NT2/D1 (cell line): Measurements from ENCODE around the gene PDE6B.

Experiments
- DNase-seq: peaks from one replicate; pipeline ENCODE4 v3.0.0-alpha.2; 2011; ENCODE audit warnings: low read depth, low spot score
- H3K27me3 ChIP-seq: 2 replicates; pipeline ENCODE4 v1.6.0; 2011; ENCODE audit warnings: mild to moderate bottlenecking; ENCODE audit not compliant: insufficient read length, insufficient read depth
- H3K36me3 ChIP-seq: 2 replicates; pipeline ENCODE4 v1.6.1; 2011; ENCODE audit warnings: mild to moderate bottlenecking, low read length, mixed read lengths; ENCODE audit not compliant: insufficient read depth, insufficient read length
- H3K4me1 ChIP-seq: 2 replicates; pipeline ENCODE4 v1.5.1; 2011; ENCODE audit not compliant: insufficient read depth, insufficient read length
- H3K4me3 ChIP-seq: 2 replicates; pipeline ENCODE4 v1.5.1; 2011; ENCODE audit warnings: low read depth; ENCODE audit not compliant: insufficient read length
- H3K9ac ChIP-seq: 2 replicates; pipeline ENCODE4 v1.6.0; 2011; ENCODE audit warnings: low read depth; ENCODE audit not compliant: insufficient read length
- H3K9me3 ChIP-seq: 2 replicates; pipeline ENCODE4 v1.5.1; 2011; ENCODE audit warnings: mild to moderate bottlenecking, low read length; ENCODE audit not compliant: insufficient read depth
- SUZ12 ChIP-seq: IDR thresholded peaks from 2 replicates; pipeline ENCODE4 v1.6.1; 2011; ENCODE audit not compliant: insufficient read length, insufficient read depth; ENCODE audit errors: extremely low read depth
- YY1 ChIP-seq: IDR thresholded peaks from 2 replicates; pipeline ENCODE4 v1.6.1; 2011; ENCODE audit not compliant: insufficient read length, insufficient read depth
- ZNF274 ChIP-seq: IDR thresholded peaks from 2 replicates; pipeline ENCODE4 v1.6.1; 2011; ENCODE audit warnings: mild to moderate bottlenecking, low read depth, low read length

Gene PDE6B

DNA sequence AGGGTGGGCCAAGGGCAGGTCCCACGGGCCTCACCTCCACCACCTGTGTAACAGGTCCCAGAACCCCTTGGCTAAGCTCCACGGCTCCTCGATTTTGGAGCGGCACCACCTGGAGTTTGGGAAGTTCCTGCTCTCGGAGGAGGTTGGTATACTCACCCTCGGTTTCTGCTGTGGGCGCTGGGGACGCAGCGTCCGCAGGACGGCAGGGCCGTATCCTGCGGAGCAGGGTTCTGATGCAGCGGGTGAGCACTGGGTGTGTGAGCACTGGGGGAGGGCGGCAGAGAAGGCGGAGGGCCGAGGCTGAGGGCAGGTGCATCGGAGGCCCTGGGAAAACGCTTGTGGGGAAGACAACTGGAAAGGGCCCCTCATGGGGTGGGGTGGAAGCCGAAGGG is 37.7 kb downstream of the PDE6B start:
- no peaks in the 10 kb centered on the region for H3K9me3 ChIP-seq
- peaks cover 13% of the 10 kb centered on the region for H3K4me1 ChIP-seq
- H3K4me3 ChIP-seq = peak overlapping the region; percentile 85
- no peak for DNase-seq
- H3K36me3 ChIP-seq = peaks cover 31% of the 10 kb centered on the region
- TF ChIP-seq ZNF274 (no peak), SUZ12 (no peak), YY1 (no peak)
- peak overlapping the region; percentile 85 for H3K9ac ChIP-seq
- no peaks in the 10 kb centered on the region for H3K27me3 ChIP-seq

- peak overlapping the region; percentile 85 for H3K4me3 ChIP-seq
- H3K9me3 ChIP-seq = no peaks in the 10 kb centered on the region
- H3K9ac ChIP-seq = peak overlapping the region; percentile 85
- no peaks in the 10 kb centered on the region for H3K27me3 ChIP-seq
- TF ChIP-seq YY1 = no peak
- no peak for TF ChIP-seq ZNF274
- no peak for TF ChIP-seq SUZ12
- peak; percentile 39 for DNase-seq
- H3K4me1 ChIP-seq = peaks cover 13% of the 10 kb centered on the region
- H3K36me3 ChIP-seq = peaks cover 28% of the 10 kb centered on the region
Observed at GRCh38 chr4:663438-664428, 38.4 kb downstream of the PDE6B start.

DNA sequence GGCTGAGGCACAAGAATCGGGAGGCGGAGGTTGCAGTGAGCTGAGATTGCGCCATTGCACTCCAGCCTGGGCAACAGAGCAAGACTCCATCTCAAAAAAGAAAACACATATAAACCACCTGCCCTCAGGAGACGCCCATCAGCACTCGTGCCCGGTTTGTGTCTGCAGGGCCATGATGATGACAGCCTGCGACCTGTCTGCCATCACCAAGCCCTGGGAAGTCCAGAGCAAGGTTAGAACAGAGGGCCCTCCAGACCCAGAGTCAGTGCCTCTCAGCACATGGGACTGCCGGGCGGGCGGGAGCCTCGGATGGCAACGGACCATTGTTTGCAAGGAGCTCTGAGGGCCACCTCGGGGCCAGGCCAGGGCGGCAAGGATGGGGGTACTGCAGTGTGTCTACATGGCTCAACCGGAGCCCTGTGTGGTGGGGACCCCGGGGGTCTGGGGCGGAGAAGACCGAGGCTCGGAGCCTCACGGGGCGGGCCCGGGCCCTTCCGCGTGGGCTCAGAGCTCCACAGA is 39.4 kb downstream of the PDE6B start:
- H3K4me3 ChIP-seq = no peak overlapping the region
- DNase-seq = no peak
- peak overlapping the region; percentile 23 for H3K9ac ChIP-seq
- H3K36me3 ChIP-seq = peaks cover 19% of the 10 kb centered on the region
- peaks cover 13% of the 10 kb centered on the region for H3K4me1 ChIP-seq
- no peaks in the 10 kb centered on the region for H3K9me3 ChIP-seq
- TF ChIP-seq SUZ12 (no peak), ZNF274 (no peak), YY1 (no peak)
- H3K27me3 ChIP-seq = no peaks in the 10 kb centered on the region

- Histone ChIP-seq H3K9ac (peak overlapping the region; percentile 50), H3K27me3 (no peaks in the 10 kb centered on the region), H3K4me1 (peaks cover 13% of the 10 kb centered on the region), H3K9me3 (no peaks in the 10 kb centered on the region), H3K36me3 (peaks cover 18% of the 10 kb centered on the region), H3K4me3 (no peak overlapping the region)
- TF ChIP-seq SUZ12 (no peak), ZNF274 (no peak), YY1 (no peak)
- DNase-seq = no peak
Observed at GRCh38 chr4:665381-665750, 40.0 kb downstream of the PDE6B start.

- Histone ChIP-seq H3K9ac (peak overlapping the region; percentile 50), H3K4me3 (no peak overlapping the region)
- TF ChIP-seq ZNF274 (no peak), SUZ12 (no peak), YY1 (no peak)
Observed at GRCh38 chr4:665751-666435, 40.5 kb downstream of the PDE6B start.

GRCh38 chr4:666436-666810 is 41.0 kb downstream of the PDE6B start:
- Histone ChIP-seq H3K4me1 (peaks cover 13% of the 10 kb centered on the region), H3K27me3 (no peaks in the 10 kb centered on the region), H3K9me3 (no peaks in the 10 kb centered on the region), H3K36me3 (peaks cover 25% of the 10 kb centered on the region), H3K4me3 (no peak overlapping the region), H3K9ac (peak overlapping the region; percentile 50)
- no peak for TF ChIP-seq ZNF274
- no peak for TF ChIP-seq SUZ12
- no peak for TF ChIP-seq YY1
- no peak for DNase-seq

More at GRCh38 chr4:665751-666435, 40.5 kb downstream of the PDE6B start:
- Histone ChIP-seq H3K36me3 (peaks cover 20% of the 10 kb centered on the region), H3K9me3 (no peaks in the 10 kb centered on the region), H3K27me3 (no peaks in the 10 kb centered on the region), H3K4me1 (peaks cover 13% of the 10 kb centered on the region)
- no peak for DNase-seq
